IMR-90 (cell line): ENCODE results near the gene CALR3. TPM values are rescaled to one million over a fixed set of nuclear protein-coding genes. Genes with fewer than 3 reads are reported as not detected.

ENCODE experiments used
- ATAC-seq: fragments of 200-7000 bp; cut with Tn5 transposase; 2 replicates; pipeline ENCODE4 v1.9.1; 2020; ENCODE audit warnings: low read depth, mild to moderate bottlenecking, moderate library complexity
- BruUV-seq: library from RNA; stranded (reverse); fragments of 400-500 nt; replicated peaks from 2 replicates; lab custom pipeline; 2021; lab: Mats Ljungman, UMichigan
- CTCF ChIA-PET: fragments of 300-600 bp; formaldehyde crosslinking; extraction: SDS; loops from one replicate; lab custom pipeline; 2021; ENCODE audit warnings: antibody characterized with exemption; lab: Yijun Ruan, JAX
- POLR2A ChIA-PET: fragments of 300-600 bp; sonication (Branson Sonifier 250); formaldehyde crosslinking; loops from one replicate; lab custom pipeline; 2022; ENCODE audit warnings: antibody characterized with exemption; ENCODE audit not compliant: unreplicated experiment; lab: Charles Lee
- DNase-seq: peaks from one replicate; pipeline ENCODE4 v3.0.0; 2013
- H2AFZ ChIP-seq: replicated peaks from 2 replicates; pipeline ENCODE3; 2013; ENCODE audit warnings: low read length, mild to moderate bottlenecking; ENCODE audit not compliant: poor library complexity
- H2AK5ac ChIP-seq: 2 replicates; pipeline ENCODE4 v1.6.1; 2013; ENCODE audit warnings: low read depth, low read length, inconsistent platforms
- H2AK9ac ChIP-seq: replicated peaks from 2 replicates; pipeline ENCODE3; 2013; ENCODE audit warnings: mild to moderate bottlenecking, low read depth, low read length, moderate library complexity; ENCODE audit not compliant: poor library complexity
- H2BK120ac ChIP-seq: 2 replicates; pipeline ENCODE4 v1.6.1; 2013; ENCODE audit warnings: low read depth, low read length, inconsistent platforms
- H2BK15ac ChIP-seq: 3 replicates; pipeline ENCODE4 v1.6.1; 2013; ENCODE audit warnings: low read depth, low read length, inconsistent platforms
- H2BK20ac ChIP-seq: 2 replicates; pipeline ENCODE4 v1.6.1; 2013; ENCODE audit warnings: low read depth, mild to moderate bottlenecking, inconsistent platforms, low read length, moderate library complexity
- H2BK5ac ChIP-seq: 2 replicates; pipeline ENCODE4 v1.6.1; 2013; ENCODE audit warnings: mild to moderate bottlenecking, low read depth, low read length, inconsistent platforms; ENCODE audit not compliant: poor library complexity, severe bottlenecking
- H3K14ac ChIP-seq: replicated peaks from 2 replicates; pipeline ENCODE4 v1.6.1; 2013; ENCODE audit warnings: low read depth, low read length, inconsistent platforms
- H3K18ac ChIP-seq: 2 replicates; pipeline ENCODE4 v1.6.1; 2013; ENCODE audit warnings: low read depth, low read length, control low read depth
- H3K23ac ChIP-seq: 2 replicates; pipeline ENCODE4 v1.6.1; 2013; ENCODE audit warnings: low read depth, low read length, inconsistent platforms
- H3K27ac ChIP-seq: 2 replicates; pipeline ENCODE4 v1.5.1; 2013; ENCODE audit warnings: mild to moderate bottlenecking, control low read depth, low read length; ENCODE audit not compliant: insufficient read depth
- H3K27me3 ChIP-seq: 2 replicates; pipeline ENCODE4 v1.6.1; 2013; ENCODE audit warnings: low read length; ENCODE audit not compliant: control insufficient read depth, insufficient read depth
- H3K36me3 ChIP-seq: 2 replicates; pipeline ENCODE4 v1.6.1; 2013; ENCODE audit warnings: low read length, mixed read lengths; ENCODE audit not compliant: control insufficient read depth, insufficient read depth
- H3K4ac ChIP-seq: 2 replicates; pipeline ENCODE4 v1.6.1; 2013; ENCODE audit warnings: low read depth, low read length, inconsistent platforms
- H3K4me1 ChIP-seq: 2 replicates; pipeline ENCODE4 v1.6.1; 2013; ENCODE audit warnings: low read length, mixed read lengths; ENCODE audit not compliant: control insufficient read depth, insufficient read depth
- H3K4me2 ChIP-seq: 2 replicates; pipeline ENCODE4 v1.6.1; 2013; ENCODE audit warnings: low read depth, mild to moderate bottlenecking, control low read depth, low read length, moderate library complexity
- H3K4me3 ChIP-seq: 2 replicates; pipeline ENCODE4 v1.5.1; 2013; ENCODE audit warnings: low read depth, mild to moderate bottlenecking, control low read depth, low read length, moderate library complexity; ENCODE audit not compliant: insufficient read depth
- H3K56ac ChIP-seq: 2 replicates; pipeline ENCODE4 v1.6.1; 2013; ENCODE audit warnings: low read length, inconsistent platforms; ENCODE audit not compliant: insufficient read depth; ENCODE audit errors: extremely low read depth
- H3K79me1 ChIP-seq, 2 experiments: 2 replicates each; pipeline ENCODE4 v1.6.1; 2013; ENCODE audit warnings: low read length in 2 of 2, inconsistent platforms in 1 of 2, low read depth in 1 of 2
- H3K9ac ChIP-seq: 2 replicates; pipeline ENCODE4 v1.6.1; 2013; ENCODE audit warnings: low read depth, low read length, control low read depth
- H3K9me1 ChIP-seq: 2 replicates; pipeline ENCODE4 v1.6.1; 2013; ENCODE audit warnings: low read length, inconsistent platforms; ENCODE audit not compliant: insufficient read depth
- H3K9me3 ChIP-seq: 2 replicates; pipeline ENCODE4 v1.6.1; 2013; ENCODE audit warnings: low read length; ENCODE audit not compliant: control insufficient read depth, insufficient read depth
- H4K20me1 ChIP-seq: 2 replicates; pipeline ENCODE4 v1.6.1; 2013; ENCODE audit warnings: low read length, inconsistent platforms; ENCODE audit not compliant: insufficient read depth
- H4K5ac ChIP-seq: 2 replicates; pipeline ENCODE4 v1.6.1; 2013; ENCODE audit warnings: mild to moderate bottlenecking, low read depth, low read length, control low read depth
- H4K8ac ChIP-seq, 2 experiments: 2 replicates each; pipeline ENCODE4 v1.6.1; 2013; ENCODE audit warnings: low read depth in 2 of 2, low read length in 2 of 2, control low read depth in 1 of 2, inconsistent platforms in 1 of 2
- H4K91ac ChIP-seq: 2 replicates; pipeline ENCODE4 v1.6.1; 2013; ENCODE audit warnings: low read depth, low read length, inconsistent platforms; ENCODE audit not compliant: insufficient read depth
- CEBPB ChIP-seq: IDR thresholded peaks from 2 replicates; pipeline ENCODE4 v1.6.1; 2012; ENCODE audit warnings: low read depth, low read length, improper control_type of control experiment
- RAD21 ChIP-seq: IDR thresholded peaks from 2 replicates; pipeline ENCODE4 v1.6.1; 2012; ENCODE audit warnings: low read length, improper control_type of control experiment
- WGBS, 2 experiments: methylation state at CpG; one replicate each; pipeline versions ENCODE4 v1.1.5 to v1.1.7; 2013; ENCODE audit warnings: missing lambda C conversion rate in 2 of 2; ENCODE audit not compliant: insufficient read length in 1 of 2; ENCODE audit errors: extremely low coverage in 2 of 2; 5-methylcytosine and 5-hydroxymethylcytosine counted together
- dilution Hi-C: fragments of 300-500 bp; cut with HindIII; formaldehyde crosslinking; loops from one replicate; pipeline ENCODE4 v1.14.3; 2018; ENCODE audit warnings: low sequenced_read_pairs; ENCODE audit not compliant: unreplicated experiment
- in situ Hi-C: fragments of 300-500 bp; cut with MboI; formaldehyde crosslinking; loops from 3 replicates; pipeline ENCODE4 v1.14.3; 2019; ENCODE audit warnings: low sequenced_read_pairs, inconsistent platforms, mixed read lengths
- intact Hi-C: fragments of 100-400 bp; cut with micrococcal nuclease; formaldehyde crosslinking; loops from 2 replicates; pipeline ENCODE4 v1.10.0; 2022
- polyA plus RNA-seq, 3 experiments: library from polyadenylated mRNA; depleted of rRNA; stranded (reverse); fragments of >200 nt; gene quantifications; 2 replicates each; pipeline ENCODE4 v1.2.3, GENCODE V29; 2012; ENCODE audit warnings: low replicate concordance in 1 of 3
- total RNA-seq: library from RNA; depleted of rRNA; stranded (reverse); fragments of >200 nt; gene quantifications from 2 replicates; pipeline ENCODE4 v1.2.3, GENCODE V29; 2012

The CALR3 gene
- total and polyA plus RNA-seq, 2 of the 4 experiments (the other 2 are of a cell fraction), result not detected

DNA sequence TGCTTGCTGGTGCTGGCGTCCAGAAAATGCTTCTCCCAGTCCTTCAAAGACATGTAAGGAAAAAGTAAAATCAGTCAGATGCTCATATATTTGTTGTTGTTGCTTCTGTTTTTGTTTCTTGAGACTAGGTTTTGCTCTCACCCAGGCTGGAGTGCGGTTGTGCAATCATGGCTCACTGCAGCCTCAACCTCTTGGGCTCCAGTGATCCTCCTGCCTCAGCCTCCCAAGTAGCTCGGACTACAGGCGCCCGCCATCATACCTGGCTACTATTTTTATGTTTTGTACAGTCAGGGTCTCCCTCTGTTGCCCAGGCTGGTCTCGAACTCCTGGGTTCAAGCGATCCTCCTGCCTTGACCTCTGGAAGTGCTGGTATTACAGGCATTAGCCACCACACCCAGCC lies 13.2 kb downstream of the CALR3 start:
- Histone ChIP-seq H2BK5ac (no peak overlapping the region), H2AFZ (no peak overlapping the region), H3K27me3 (peaks cover 2% of the 10 kb centered on the region), H3K9ac (no peak overlapping the region), H3K18ac (no peak overlapping the region), H2BK20ac (no peak overlapping the region), H4K8ac (no peak overlapping the region), H2AK9ac (no peak overlapping the region), H2BK15ac (no peak overlapping the region), H4K20me1 (no peaks in the 10 kb centered on the region), H4K91ac (no peak overlapping the region), H4K5ac (no peak overlapping the region), H3K23ac (no peak overlapping the region), H3K4me2 (no peak overlapping the region), H3K27ac (no peak overlapping the region), H3K9me3 (no peaks in the 10 kb centered on the region), H3K4me3 (no peak overlapping the region), H3K36me3 (no peaks in the 10 kb centered on the region), H3K4me1 (no peaks in the 10 kb centered on the region), H3K9me1 (no peaks in the 10 kb centered on the region), H3K4ac (no peak overlapping the region), H2AK5ac (no peak overlapping the region), H3K79me1 (no peaks in the 10 kb centered on the region), H2BK120ac (no peak overlapping the region), H3K56ac (no peak overlapping the region), H3K14ac (no peak overlapping the region)
- in situ Hi-C loops (no loop called here), dilution Hi-C loops (no loop called here), intact Hi-C loops (no loop called here)
- ChIA-PET POLR2A (no interaction called here), CTCF (no interaction called here)
- ATAC-seq (no peak), DNase-seq (no peak)
- TF ChIP-seq RAD21 (no peak), CEBPB (peak; percentile 29; the same call in 1 of the 2 replicates)
- no CpG with 5 or more reads among the region's 7 CpGs for WGBS, 2 experiments
- no TSS peak for BruUV-seq
